K562 (cell line): ENCODE data around the gene RCE1. TPM values are rescaled to one million over a fixed set of nuclear protein-coding genes. Genes with fewer than 3 reads are reported as not detected.

ENCODE experiments used
- CHD7 ChIP-seq: fragments of 200-600 bp; sonication (generic); IDR thresholded peaks from one replicate; pipeline ENCODE4 v1.6.1; 2012; ENCODE audit warnings: mild to moderate bottlenecking, low read depth, low read length, inconsistent platforms
- ELF2 ChIP-seq: fragments of 250-450 bp; sonication (Bioruptor Pico); IDR thresholded peaks from 2 replicates; pipeline ENCODE4 v1.5.0; 2021; ENCODE audit warnings: mild to moderate bottlenecking
- polyA plus RNA-seq, 8 experiments: library from polyadenylated mRNA; depleted of rRNA in 4 of 8; stranded (reverse) in 5 of 8; unstranded in 3 of 8; fragments of >200 nt; fragmentation: Nextera tagmentation in 2 of 8; fragmentation: Illumina TruSeq in 1 of 8; extraction: Ambion mirVana in 2 of 8; extraction: Trizol in 1 of 8; gene quantifications; 2 replicates each; pipeline versions ENCODE4 v1.2.1 to v1.2.3, GENCODE V29; 2011 to 2014; ENCODE audit warnings: inconsistent platforms in 1 of 8, missing spikeins in 1 of 8
- total RNA-seq, 7 experiments: library from RNA; depleted of rRNA in 6 of 7; stranded (reverse); fragments of >200 nt in 6 of 7; fragmentation: Illumina TruSeq in 2 of 7; extraction: Trizol in 2 of 7; gene quantifications; 2 replicates each; pipeline versions ENCODE4 v1.2.1 to v1.2.3, GENCODE V29; 2011 to 2021; ENCODE audit warnings: low replicate concordance in 1 of 7

The RCE1 gene
- total and polyA plus RNA-seq, 9 of the 15 experiments (the other 6 are each of a cell fraction or from before 2014, with no cell fraction given), result 0.75 to 41.5 (median 15.1) TPM

- TF ChIP-seq CHD7, result no peak
- no peak for TF ChIP-seq ELF2 (CRISPR knock-in tag)
These were observed 7.0 kb downstream of the RCE1 start (continued) for GRCh38 chr11:66850235-66850587.
